HCT116 (cell line): Measurements from ENCODE around the gene SDK1. TPM values are rescaled to one million over a fixed set of nuclear protein-coding genes. Genes with fewer than 3 reads are reported as not detected.

Experiments
- ATAC-seq: fragments of 200-7000 bp; cut with Tn5 transposase; 2 replicates; pipeline ENCODE4 v1.9.1; 2020; ENCODE audit warnings: mild to moderate bottlenecking, moderate library complexity
- BruUV-seq: library from RNA; stranded (reverse); fragments of 400-500 nt; replicated peaks from 2 replicates; lab custom pipeline; 2021; lab: Mats Ljungman, UMichigan
- CTCF ChIA-PET: fragments of 300-600 bp; sonication (Branson Sonifier 250); formaldehyde crosslinking; loops from one replicate; lab custom pipeline; 2021; ENCODE audit warnings: antibody characterized with exemption; lab: Charles Lee
- POLR2A ChIA-PET: fragments of 300-600, 350-600 bp; sonication (Branson Sonifier 250); formaldehyde crosslinking; loops from one replicate; lab custom pipeline; 2021; ENCODE audit warnings: antibody characterized with exemption; lab: Charles Lee
- RAD21 ChIA-PET, 2 experiments: fragments of 300-600 bp; sonication (Branson Sonifier 250); formaldehyde crosslinking; loops; one replicate each; lab custom pipeline; 2023; ENCODE audit warnings: low total read pairs in 2 of 2; ENCODE audit not compliant: uncharacterized antibody in 2 of 2, unreplicated experiment in 2 of 2, low non-redundant PET in 1 of 2; lab: Charles Lee
- DNase-seq: peaks from one replicate; pipeline ENCODE4 v3.0.0-alpha.2; 2010; ENCODE audit warnings: low read depth, low spot score
- H2AFZ ChIP-seq: fragments of 200-600 bp; shearing (Covaris generic), sonication (generic); 2 replicates; pipeline ENCODE4 v1.6.1; 2017; ENCODE audit warnings: low read depth, mixed run types, mixed read lengths, antibody characterized with exemption, low read length; ENCODE audit not compliant: poor library complexity, severe bottlenecking
- H3K27ac ChIP-seq: 2 replicates; pipeline ENCODE4 v1.5.1; 2012; ENCODE audit warnings: low read depth, low read length
- H3K27me3 ChIP-seq: fragments of 200-600 bp; sonication (generic); 2 replicates; pipeline ENCODE4 v1.6.1; 2016; ENCODE audit warnings: mixed run types, low read length, mixed read lengths; ENCODE audit not compliant: insufficient read depth
- H3K36me3 ChIP-seq, 2 experiments: fragments of 200-500 bp in 1 of 2; fragments of 200-600 bp in 1 of 2; sonication (Bioruptor generic) in 1 of 2; sonication (generic) in 1 of 2; 2 replicates each; pipeline versions ENCODE4 v1.5.1 to v1.6.1; 2014 to 2016; ENCODE audit warnings: low read length in 2 of 2, inconsistent platforms in 1 of 2, mixed read lengths in 1 of 2, mixed run types in 1 of 2; ENCODE audit not compliant: insufficient read depth in 2 of 2, control insufficient read depth in 1 of 2
- H3K4me1 ChIP-seq, 2 experiments: fragments of 200-600 bp in 1 of 2; sonication (generic) in 1 of 2; 2 replicates each; pipeline versions ENCODE4 v1.5.1 to v1.6.1; 2012 to 2017; ENCODE audit warnings: low read length in 2 of 2, inconsistent platforms in 1 of 2, mild to moderate bottlenecking in 1 of 2, mixed read lengths in 1 of 2, mixed run types in 1 of 2, moderate library complexity in 1 of 2; ENCODE audit not compliant: insufficient read depth in 2 of 2, control insufficient read depth in 1 of 2
- H3K4me2 ChIP-seq: fragments of 200-600 bp; sonication (generic); 2 replicates; pipeline ENCODE4 v1.6.1; 2017; ENCODE audit warnings: mixed run types, low read length, mixed read lengths
- H3K4me3 ChIP-seq, 2 experiments: fragments of 200-600 bp in 1 of 2; sonication (generic) in 1 of 2; replicated peaks in 1 of 2; 2 replicates each; pipeline ENCODE4 v1.5.1; 2011 to 2016; ENCODE audit warnings: low read length in 2 of 2, control low read depth in 1 of 2, low read depth in 1 of 2, mild to moderate bottlenecking in 1 of 2, mixed read lengths in 1 of 2, mixed run types in 1 of 2
- H3K79me2 ChIP-seq: fragments of 200-600 bp; sonication (generic); 2 replicates; pipeline ENCODE4 v1.6.1; 2017; ENCODE audit warnings: mild to moderate bottlenecking, mixed run types, low read length, moderate library complexity, mixed read lengths; ENCODE audit not compliant: insufficient read depth
- H3K9ac ChIP-seq: fragments of 200-600 bp; sonication (generic); 2 replicates; pipeline ENCODE4 v1.6.1; 2016; ENCODE audit warnings: low read length, mixed read lengths
- H3K9me2 ChIP-seq: fragments of 200-600 bp; sonication (generic), shearing (Covaris generic); 2 replicates; pipeline ENCODE4 v1.6.1; 2017; ENCODE audit warnings: mixed run types, mild to moderate bottlenecking, moderate library complexity; ENCODE audit not compliant: insufficient read depth
- H3K9me3 ChIP-seq, 2 experiments: fragments of 200-500 bp in 1 of 2; fragments of 200-600 bp in 1 of 2; sonication (Bioruptor generic) in 1 of 2; sonication (generic) in 1 of 2; 2 replicates each; pipeline ENCODE4 v1.6.1; 2014 to 2017; ENCODE audit warnings: low read length in 2 of 2, mixed read lengths in 2 of 2, inconsistent platforms in 1 of 2, low read depth in 1 of 2, mild to moderate bottlenecking in 1 of 2, mixed run types in 1 of 2, moderate library complexity in 1 of 2; ENCODE audit not compliant: control insufficient read depth in 1 of 2, insufficient read depth in 1 of 2
- H4K20me1 ChIP-seq: fragments of 200-600 bp; sonication (generic), shearing (Covaris generic); 2 replicates; pipeline ENCODE4 v1.6.1; 2017; ENCODE audit warnings: mixed run types, mild to moderate bottlenecking, moderate library complexity; ENCODE audit not compliant: insufficient read depth
- POLR2A ChIP-seq: IDR thresholded peaks from 2 replicates; pipeline ENCODE4 v1.7.0; 2011; ENCODE audit warnings: borderline replicate concordance; ENCODE audit not compliant: insufficient read depth, insufficient read length; ENCODE audit errors: extremely low read depth
- RAD21 ChIP-seq: IDR thresholded peaks from 2 replicates; pipeline ENCODE4 v1.6.1; 2012; ENCODE audit warnings: low read depth, mild to moderate bottlenecking
- SIN3A ChIP-seq: IDR thresholded peaks from 2 replicates; pipeline ENCODE4 v1.6.1; 2012; ENCODE audit warnings: low read depth
- SRF ChIP-seq: IDR thresholded peaks from 2 replicates; pipeline ENCODE4 v1.6.1; 2012; ENCODE audit warnings: low read depth
- TCF7L2 ChIP-seq: IDR thresholded peaks from 2 replicates; pipeline ENCODE4 v1.7.0; 2011; ENCODE audit warnings: borderline replicate concordance, inconsistent platforms; ENCODE audit not compliant: insufficient read depth, insufficient read length; ENCODE audit errors: extremely low read depth
- YY1 ChIP-seq: IDR thresholded peaks from 2 replicates; pipeline ENCODE4 v1.6.1; 2011; ENCODE audit warnings: low read length, low read depth, moderate library complexity, mild to moderate bottlenecking; ENCODE audit not compliant: insufficient replicate concordance; ENCODE audit errors: extremely low read depth
- ZNF274 ChIP-seq: fragments of 200-500 bp; sonication (Bioruptor generic); IDR thresholded peaks from 2 replicates; pipeline ENCODE4 v1.6.1; 2014; ENCODE audit warnings: mild to moderate bottlenecking, low read depth, low read length, inconsistent platforms
- intact Hi-C: fragments of 100-400 bp; cut with micrococcal nuclease; formaldehyde crosslinking; loops from 2 replicates; pipeline ENCODE4 v1.10.0; 2022
- total RNA-seq: library from RNA; stranded (reverse); gene quantifications from one replicate; pipeline ENCODE4 v1.2.1, GENCODE V29; 2021; ENCODE audit not compliant: unreplicated experiment
- TF ChIP-seq, protein P1 (sequence below): IDR thresholded peaks from 2 replicates; pipeline ENCODE4 v1.6.1; 2012
- TF ChIP-seq, protein P2 (sequence below): IDR thresholded peaks from 2 replicates; pipeline ENCODE4 v1.6.1; 2011; ENCODE audit warnings: mild to moderate bottlenecking, low read length, moderate library complexity; ENCODE audit not compliant: insufficient replicate concordance; ENCODE audit errors: extremely low read depth
- TF ChIP-seq, protein P3 (sequence below): IDR thresholded peaks from 2 replicates; pipeline ENCODE4 v1.6.1; 2012; ENCODE audit warnings: low read depth

Gene SDK1
- total RNA-seq, 1 experiment from 2014 or later, result 0.05 TPM

DNA sequence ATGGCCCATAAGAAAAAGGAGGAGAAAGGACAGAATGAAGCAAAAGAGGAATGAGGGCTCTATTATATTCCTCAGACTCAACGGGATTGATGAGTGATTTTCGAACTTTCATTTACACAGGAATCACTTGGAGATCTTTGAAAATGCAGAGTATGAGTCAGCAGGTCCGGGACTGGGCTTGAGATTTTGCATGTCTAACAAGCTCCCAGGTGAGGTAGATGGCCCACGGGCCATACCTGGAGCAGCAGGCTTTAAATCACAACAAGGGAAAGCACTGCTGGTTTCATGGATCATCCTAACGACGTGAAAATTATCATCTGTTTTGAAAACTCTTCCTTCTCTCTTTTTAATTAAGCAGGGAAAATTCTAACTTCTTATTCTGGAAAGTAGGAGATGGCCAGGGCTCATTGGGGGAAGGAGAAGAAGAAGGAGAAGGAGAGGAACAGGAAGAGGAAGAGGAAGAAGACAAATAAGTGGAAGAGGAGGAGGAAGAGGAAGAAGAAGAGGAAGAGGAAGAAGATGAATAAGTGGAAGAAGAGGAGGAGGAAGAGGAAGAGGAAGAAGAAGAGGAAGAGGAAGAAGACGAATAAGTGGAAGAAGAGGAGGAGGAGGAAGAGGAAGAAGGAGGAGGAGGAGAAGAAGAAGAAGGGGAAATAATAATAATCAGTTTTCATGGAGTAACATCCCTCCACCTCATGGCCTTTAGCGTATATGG, 3.8 kb upstream of the SDK1 start:
- H3K9ac ChIP-seq, result no peak overlapping the region
- CTCF ChIA-PET, result no interaction called here
- peaks cover 9% of the 10 kb centered on the region; the same call in 1 of the 2 replicates for H3K27me3 ChIP-seq
- no peaks in the 10 kb centered on the region for H3K9me3 ChIP-seq
- H4K20me1 ChIP-seq, result no peaks in the 10 kb centered on the region
- ATAC-seq (no peak), DNase-seq (no peak)
- POLR2A ChIA-PET, result no interaction called here
- intact Hi-C loops, result no loop called here
- no peaks in the 10 kb centered on the region for H3K79me2 ChIP-seq
- H3K4me1 ChIP-seq, result peaks cover 0 to 2% of the 10 kb centered on the region in 2 experiments; a peak in 1 of 4 replicates
- no peaks in the 10 kb centered on the region for H3K9me2 ChIP-seq
- H3K4me3 ChIP-seq, result no peak overlapping the region
- RAD21 ChIA-PET, result no interaction called here
- BruUV-seq, result no TSS peak
- no peak overlapping the region for H3K27ac ChIP-seq
- no peak for TF ChIP-seq TCF7L2
- no peak for TF ChIP-seq RAD21
- TF ChIP-seq YY1, result no peak
- TF ChIP-seq, protein P1, sequence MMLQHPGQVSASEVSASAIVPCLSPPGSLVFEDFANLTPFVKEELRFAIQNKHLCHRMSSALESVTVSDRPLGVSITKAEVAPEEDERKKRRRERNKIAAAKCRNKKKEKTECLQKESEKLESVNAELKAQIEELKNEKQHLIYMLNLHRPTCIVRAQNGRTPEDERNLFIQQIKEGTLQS, result no peak
- TF ChIP-seq SIN3A, result no peak
- TF ChIP-seq, protein P2, sequence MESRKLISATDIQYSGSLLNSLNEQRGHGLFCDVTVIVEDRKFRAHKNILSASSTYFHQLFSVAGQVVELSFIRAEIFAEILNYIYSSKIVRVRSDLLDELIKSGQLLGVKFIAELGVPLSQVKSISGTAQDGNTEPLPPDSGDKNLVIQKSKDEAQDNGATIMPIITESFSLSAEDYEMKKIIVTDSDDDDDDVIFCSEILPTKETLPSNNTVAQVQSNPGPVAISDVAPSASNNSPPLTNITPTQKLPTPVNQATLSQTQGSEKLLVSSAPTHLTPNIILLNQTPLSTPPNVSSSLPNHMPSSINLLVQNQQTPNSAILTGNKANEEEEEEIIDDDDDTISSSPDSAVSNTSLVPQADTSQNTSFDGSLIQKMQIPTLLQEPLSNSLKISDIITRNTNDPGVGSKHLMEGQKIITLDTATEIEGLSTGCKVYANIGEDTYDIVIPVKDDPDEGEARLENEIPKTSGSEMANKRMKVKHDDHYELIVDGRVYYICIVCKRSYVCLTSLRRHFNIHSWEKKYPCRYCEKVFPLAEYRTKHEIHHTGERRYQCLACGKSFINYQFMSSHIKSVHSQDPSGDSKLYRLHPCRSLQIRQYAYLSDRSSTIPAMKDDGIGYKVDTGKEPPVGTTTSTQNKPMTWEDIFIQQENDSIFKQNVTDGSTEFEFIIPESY, result no peak
- no peak for TF ChIP-seq ZNF274
- TF ChIP-seq, protein P3, sequence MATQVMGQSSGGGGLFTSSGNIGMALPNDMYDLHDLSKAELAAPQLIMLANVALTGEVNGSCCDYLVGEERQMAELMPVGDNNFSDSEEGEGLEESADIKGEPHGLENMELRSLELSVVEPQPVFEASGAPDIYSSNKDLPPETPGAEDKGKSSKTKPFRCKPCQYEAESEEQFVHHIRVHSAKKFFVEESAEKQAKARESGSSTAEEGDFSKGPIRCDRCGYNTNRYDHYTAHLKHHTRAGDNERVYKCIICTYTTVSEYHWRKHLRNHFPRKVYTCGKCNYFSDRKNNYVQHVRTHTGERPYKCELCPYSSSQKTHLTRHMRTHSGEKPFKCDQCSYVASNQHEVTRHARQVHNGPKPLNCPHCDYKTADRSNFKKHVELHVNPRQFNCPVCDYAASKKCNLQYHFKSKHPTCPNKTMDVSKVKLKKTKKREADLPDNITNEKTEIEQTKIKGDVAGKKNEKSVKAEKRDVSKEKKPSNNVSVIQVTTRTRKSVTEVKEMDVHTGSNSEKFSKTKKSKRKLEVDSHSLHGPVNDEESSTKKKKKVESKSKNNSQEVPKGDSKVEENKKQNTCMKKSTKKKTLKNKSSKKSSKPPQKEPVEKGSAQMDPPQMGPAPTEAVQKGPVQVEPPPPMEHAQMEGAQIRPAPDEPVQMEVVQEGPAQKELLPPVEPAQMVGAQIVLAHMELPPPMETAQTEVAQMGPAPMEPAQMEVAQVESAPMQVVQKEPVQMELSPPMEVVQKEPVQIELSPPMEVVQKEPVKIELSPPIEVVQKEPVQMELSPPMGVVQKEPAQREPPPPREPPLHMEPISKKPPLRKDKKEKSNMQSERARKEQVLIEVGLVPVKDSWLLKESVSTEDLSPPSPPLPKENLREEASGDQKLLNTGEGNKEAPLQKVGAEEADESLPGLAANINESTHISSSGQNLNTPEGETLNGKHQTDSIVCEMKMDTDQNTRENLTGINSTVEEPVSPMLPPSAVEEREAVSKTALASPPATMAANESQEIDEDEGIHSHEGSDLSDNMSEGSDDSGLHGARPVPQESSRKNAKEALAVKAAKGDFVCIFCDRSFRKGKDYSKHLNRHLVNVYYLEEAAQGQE, result no peak
- no peak for TF ChIP-seq SRF
- TF ChIP-seq POLR2A, result no peak
- no peak overlapping the region for H2AFZ ChIP-seq
- H3K36me3 ChIP-seq, result no peaks in the 10 kb centered on the region
- H3K4me2 ChIP-seq, result no peak overlapping the region
